HG02981 (cell line): Measurements from ENCODE around the gene SULF2.
"Not testable (repeated sequence)": the region's sequence is repeated elsewhere in the genome, so short reads cannot be mapped to it uniquely, and the experiment has no call there.

Experiments
- ATAC-seq: cut with Tn5 transposase; IDR thresholded peaks from one replicate; pipeline ENCODE4 v1.9.1; 2021; ENCODE audit warnings: mild to moderate bottlenecking, moderate library complexity; ENCODE audit not compliant: unreplicated experiment

Gene SULF2

GRCh38 chr20:47805951-47806350 is 20.7 kb upstream of the SULF2 start:
- ATAC-seq, result no peak

DNA sequence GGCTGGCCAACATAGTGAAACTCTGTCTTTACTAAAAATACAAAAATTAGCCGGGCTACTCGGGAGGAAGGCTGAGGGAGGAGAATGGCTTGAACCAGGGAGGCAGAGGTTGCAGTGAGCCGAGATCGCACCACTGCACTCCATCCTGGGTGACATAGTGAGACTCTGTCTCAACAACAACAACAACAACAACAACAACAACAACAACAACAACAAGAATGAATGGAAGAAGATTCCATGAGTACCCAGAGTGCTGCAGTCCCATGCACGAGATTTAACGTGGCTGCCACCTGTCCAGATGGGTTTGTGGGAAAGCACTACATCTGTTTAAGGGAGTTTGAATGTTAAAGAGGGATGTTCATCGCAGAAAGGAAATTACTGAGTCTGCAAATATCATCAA is 19.7 kb upstream of the SULF2 start:
- ATAC-seq, result not testable (repeated sequence)

DNA sequence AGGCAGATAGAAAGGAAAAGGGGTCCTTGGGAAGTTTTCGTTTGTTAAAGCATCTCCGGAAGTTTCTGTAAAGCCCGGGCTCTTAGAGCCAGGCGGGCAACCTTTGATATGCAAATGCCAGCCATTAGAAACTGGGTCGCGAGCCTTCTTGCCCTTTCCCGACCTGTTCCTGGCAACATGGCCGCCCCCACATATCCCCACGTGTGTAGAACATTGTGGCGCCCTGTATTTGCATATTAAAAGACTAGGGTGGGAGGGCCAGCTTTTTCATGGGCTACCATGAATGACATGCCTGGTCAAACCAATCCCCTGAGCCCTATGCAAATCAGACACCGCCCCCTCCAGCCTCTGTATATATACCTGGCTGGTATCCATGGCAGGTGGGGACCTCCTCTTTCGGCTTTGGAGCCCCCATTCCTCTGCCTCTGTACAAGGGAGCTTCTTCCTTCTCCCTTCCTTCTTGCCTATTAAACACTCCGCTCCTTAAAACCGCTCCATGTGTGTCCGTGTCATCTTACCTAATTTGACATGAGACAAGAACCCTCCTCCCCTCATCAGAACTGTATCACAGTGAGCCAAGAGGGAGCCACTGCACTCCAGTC is 19.0 kb upstream of the SULF2 start:
- not testable (repeated sequence) for ATAC-seq

- ATAC-seq, result no peak
These were observed 17.7 kb upstream of the SULF2 start for GRCh38 chr20:47802975-47803374.

GRCh38 chr20:47802226-47802920 is 17.1 kb upstream of the SULF2 start:
- no peak for ATAC-seq

DNA sequence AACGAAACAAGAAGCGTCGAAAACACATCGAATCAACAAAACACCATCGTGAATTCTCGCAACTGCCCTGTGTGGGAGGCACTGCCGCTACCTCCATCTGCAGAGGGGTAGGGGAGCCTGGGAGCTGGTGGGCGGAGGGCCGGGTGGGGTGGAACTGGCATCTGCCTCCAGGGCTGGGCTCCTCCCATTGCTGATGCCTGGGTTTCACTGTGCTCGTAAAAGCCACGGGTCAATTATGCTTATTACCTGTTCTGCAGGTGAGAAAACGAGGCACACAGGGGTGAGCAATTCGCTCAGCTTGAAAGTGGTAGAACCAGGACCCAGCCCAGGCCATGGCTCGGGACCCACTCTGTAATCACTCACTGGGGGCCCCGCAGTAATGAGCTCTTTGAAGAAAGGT is 16.5 kb upstream of the SULF2 start:
- no peak for ATAC-seq

DNA sequence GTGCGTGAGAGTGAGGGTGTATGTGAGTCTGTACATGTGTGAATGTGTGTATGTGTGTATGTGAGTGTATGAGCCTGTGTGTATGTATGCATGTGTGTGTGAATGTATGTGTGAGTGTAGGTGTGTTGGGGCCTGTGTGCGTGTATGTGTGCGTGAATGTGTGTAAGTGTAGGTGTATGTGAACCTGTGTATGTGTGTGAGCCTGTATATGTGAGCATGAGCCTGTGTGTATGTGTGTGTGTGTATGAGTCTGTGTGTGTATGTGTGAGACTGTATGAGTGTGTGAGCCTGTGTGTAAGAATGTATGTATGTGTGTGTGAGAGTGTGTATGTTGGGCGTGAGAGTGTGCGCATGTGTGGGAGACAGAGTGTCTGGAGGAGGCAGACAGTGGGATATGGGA is 15.8 kb upstream of the SULF2 start:
- no peak for ATAC-seq

DNA sequence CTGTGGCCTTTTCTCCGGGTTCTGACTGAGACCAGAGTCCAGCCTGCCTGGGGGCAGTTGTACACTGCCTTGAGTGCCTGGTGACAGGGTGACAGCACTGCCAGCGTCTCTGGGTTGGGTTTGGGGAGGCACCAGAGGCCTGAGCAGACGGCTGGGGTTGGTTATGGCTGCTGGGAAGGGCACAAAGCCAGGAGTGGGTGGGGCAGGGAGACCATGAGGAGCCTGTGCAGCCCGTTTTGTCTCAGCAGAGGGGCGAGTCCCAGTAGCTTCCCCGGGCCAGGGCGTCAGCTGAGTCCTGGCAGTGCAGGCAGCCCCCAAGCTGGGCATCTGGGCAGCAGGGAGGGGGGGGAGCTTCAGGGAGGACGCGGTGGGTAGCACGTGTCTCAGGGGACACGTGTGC is 15.3 kb upstream of the SULF2 start:
- no peak for ATAC-seq

DNA sequence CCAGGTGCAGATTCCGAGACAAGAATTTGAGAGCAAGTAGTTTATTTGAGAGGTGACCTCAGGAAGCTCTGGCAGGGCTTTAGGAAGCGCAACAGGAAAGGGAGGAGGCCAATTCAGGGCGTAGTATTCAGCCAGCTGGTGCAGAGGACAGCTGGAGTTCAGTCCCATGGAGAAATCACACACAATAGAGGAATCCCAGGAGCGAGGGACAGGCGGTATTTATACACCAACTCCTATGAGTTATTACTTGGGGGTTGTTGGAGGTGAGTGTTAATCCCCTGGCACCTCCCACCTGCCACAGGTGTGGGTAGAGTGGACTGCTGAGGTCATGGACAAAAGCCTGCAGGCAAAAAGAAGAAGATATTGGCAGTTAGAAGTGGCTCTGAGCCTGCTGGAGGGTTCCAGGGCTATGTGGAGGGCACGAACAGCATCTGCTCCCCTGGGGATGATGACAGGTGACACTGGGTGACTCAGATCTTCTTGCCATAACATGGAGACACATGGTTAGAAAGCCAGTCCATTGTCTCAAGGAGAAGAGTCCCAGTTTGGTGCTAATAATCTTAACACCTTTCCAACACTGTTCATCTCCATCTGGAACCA is 13.9 kb upstream of the SULF2 start:
- ATAC-seq, result no peak

DNA sequence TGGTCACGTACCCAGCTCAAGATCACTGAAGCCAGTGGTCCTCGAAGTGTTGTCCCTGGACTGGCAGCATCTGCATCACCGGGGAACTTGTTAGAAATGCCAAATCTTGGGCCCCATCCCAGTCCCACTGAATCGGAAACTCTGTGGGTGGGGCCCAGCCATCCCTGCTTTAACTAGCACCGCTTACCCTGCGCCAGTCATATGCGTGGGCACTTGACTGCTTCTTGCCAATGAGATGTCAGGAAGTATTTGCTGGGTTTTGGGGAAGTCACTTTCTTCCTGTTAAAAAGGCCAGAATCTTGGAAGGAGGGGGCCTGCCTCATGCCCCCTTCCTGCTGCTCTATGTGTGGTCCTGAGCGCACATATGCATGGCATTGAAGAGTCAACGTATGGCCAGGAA is 11.7 kb upstream of the SULF2 start:
- no peak for ATAC-seq

DNA sequence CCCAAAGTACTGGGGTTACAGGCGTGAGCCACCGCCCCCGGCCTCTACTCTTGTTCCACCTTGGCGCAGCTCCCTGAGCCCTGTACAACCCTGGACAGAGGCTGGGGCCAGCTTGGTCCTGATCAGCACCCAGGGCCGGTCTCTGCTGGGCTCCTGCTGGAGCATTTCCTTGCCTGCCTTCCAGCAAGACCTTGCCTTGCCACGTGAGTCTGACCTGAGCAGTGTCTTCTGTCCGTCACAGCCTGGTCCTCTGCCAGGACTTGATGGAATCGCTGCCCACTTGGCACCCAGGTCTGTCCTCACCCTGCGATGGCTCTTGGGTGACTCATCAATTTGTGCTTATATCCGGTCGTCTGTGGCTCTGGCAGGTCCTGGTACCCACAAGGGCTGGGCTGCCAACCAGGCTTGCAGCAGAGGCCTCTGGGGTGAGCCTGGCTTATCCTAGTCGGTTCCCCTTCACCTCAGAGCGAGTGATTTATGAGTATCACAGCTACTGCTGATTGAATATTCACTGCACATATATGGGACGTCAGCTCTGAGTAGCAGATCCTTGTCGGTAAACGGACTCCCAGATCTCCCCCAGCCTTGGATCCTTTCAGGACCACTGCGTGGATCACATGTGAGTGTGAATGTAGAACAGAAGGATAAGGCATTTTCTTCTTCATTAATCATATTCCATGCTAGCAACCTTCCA is 10.1 kb upstream of the SULF2 start:
- ATAC-seq, result no peak

DNA sequence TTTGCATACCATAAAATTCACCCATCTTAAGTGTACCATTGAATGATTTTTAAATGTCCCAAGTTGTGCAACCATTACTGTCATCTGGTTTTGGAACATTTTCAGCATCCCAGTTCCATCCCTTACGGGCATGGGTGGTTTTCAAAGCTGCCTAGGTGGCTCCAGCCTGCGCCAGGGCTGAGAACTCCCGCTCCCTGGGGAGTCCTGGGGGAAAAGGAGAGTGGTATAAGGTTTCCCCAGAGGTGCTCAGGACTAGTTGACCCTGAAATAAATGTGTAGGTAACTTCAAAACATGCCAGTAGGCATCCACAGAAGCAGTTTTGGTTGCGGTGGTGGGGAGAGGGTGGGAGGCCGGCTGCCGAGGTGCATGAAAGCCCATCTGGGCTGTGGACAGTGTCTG is 9.0 kb upstream of the SULF2 start:
- ATAC-seq, result not testable (repeated sequence)

DNA sequence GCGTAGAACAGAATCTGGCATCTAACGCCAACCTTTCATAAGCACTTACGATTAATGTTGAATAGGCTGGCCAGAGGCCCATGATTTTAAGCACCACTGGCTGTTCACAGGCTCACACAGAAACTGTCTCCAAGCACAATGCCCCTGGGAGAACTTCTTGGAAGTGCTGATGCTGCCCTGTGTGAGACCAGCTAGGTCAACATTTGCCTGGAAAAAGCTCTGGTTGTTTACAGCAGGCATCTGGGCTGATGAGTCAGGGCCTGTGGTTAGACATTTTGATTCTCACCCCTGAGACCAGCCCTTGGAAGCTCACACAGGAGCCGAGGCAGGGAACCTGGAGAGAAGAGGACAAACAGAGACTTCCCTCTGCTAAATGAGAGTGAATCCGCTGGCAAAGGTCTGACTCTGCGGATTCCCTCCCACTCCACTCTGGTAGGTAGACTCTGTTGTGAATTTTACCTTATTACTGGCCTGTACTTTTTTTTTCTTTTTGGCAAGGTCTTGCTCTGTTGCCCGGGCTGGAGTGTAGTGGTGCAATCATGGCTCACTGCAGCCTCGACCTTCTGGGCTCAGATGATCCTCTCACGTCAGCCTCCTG is 6.8 kb upstream of the SULF2 start:
- ATAC-seq, result no peak

DNA sequence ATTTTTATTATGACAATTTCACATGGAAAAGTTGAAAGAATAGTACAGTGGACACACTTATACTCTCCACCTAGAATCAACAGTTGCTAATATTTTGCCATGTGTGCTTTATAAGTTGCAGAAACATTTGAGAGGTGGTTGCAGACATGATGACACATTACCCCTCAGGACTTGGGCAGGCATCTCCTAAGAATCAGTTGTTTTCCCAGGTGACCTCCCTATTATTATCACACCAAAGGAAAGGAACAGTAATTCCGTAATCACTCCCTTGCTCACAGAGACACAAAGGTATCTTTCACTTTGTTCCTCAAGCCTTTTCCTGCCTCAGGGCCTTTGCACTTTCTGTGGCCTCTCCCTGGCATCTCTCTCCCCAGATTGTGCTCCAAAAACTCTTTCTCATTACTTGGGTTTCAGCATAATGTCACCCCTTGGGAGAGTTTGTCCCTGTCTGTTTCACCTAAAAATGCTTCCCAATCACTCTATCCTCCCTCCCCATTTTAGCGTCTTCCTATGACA is 5.9 kb upstream of the SULF2 start:
- ATAC-seq, result no peak

GRCh38 chr20:47790580-47790965 is 5.3 kb upstream of the SULF2 start:
- no peak for ATAC-seq

DNA sequence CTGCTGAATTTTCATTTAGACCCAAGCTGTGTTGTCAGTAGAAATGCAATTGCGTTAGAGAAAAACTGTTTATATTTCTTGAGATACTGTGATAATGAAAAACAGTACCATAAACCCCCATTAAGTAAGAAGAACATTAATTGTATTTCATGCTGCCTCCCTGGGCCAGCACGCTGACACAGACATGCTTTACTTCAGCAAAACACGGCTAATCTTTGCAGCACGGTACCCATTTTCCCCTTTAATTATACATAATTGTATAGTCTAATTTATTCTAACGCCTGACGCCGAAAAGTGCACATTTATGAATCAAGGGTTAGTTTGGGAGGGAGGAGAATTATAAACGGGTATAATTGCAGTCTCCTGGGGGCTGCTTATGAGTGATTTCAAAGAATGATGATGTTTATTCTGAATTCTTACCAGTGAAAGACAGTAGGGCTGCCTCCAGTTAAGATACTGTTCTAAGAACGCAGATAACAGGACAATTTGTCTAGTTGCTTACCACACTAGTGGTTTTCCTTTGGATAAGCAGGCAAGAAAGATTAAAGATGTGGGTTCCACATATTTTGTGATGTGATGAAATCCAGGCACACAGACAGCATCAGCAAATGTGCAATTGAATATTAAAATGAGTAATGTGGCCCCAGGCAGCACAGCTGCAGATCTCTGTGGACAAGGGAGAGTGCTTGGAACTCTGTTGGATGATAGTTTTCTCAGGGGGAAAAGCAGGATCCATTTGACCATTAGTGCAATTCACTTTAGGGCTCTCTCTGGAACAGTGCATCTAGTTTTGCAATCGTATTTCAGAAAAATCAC is 4.7 kb upstream of the SULF2 start:
- no peak for ATAC-seq

- no peak for ATAC-seq
These were observed 3.9 kb upstream of the SULF2 start for GRCh38 chr20:47789081-47789763.

DNA sequence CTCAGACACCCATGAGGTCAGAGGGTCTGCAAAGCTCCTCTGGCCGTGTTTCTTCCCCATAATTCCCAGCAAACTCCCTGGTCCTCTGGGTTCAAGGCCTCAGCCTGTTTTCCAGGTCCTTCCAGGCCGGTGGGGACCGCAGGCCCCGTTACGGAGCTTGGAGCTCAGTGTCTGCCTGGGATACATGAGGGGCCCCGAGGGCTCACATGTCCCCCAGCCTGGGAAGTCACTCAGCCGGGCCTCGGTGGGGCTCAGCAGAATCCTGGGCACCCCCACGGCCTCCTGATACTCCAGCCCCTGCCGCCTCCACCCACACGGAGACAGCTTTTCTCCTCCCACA is 3.4 kb upstream of the SULF2 start:
- no peak for ATAC-seq

DNA sequence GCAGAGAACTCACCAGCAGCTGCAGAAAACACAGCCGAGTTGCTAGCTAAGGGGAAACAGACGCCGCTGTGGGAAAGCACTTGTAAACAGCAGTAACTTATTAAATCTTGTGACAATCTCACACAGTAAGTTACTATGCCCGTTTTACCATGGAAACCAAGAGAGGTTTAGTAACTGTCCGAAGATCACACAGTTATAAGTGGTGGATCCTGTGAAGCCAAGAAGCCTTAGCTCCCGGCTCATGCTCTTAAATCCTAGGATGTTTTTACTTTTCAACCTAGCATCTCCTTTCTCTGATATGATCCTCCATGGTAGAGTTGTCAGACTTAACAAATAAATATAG is 1.5 kb upstream of the SULF2 start:
- no peak for ATAC-seq
